ENCODE results near the gene CDK18.

GRCh38 chr1:205477759-205478247 lies 26.7 kb upstream of the CDK18 start:
- TF ChIP-seq CTCF (IDR thresholded peaks at IDR 0.05; ENCODE audit: low read depth, low read length, missing input control) (no peak), EGR1 (IDR thresholded peaks at IDR 0.05; ENCODE audit: low read depth in 2 of 2) (no peak), SP1 (IDR thresholded peaks at IDR 0.05) (no peak), HNF4A (conservative IDR thresholded peaks at IDR 0.05) (no peak), REST (IDR thresholded peaks at IDR 0.05) (no peak), GABPA (IDR thresholded peaks at IDR 0.05 in 1 of 2, conservative IDR thresholded peaks at IDR 0.05 in 1 of 2) (no peak)
